Neural progenitor cell (in vitro differentiated cells): ENCODE measurements around the gene C10orf105.

Experiments used
- EZH2 ChIP-seq: fragments of 200-600 bp; sonication (generic); IDR thresholded peaks from 2 replicates; pipeline ENCODE4 v1.6.1; 2017; ENCODE audit warnings: antibody characterized with exemption, mild to moderate bottlenecking, moderate library complexity
- TF ChIP-seq, protein P1 (sequence below): fragments of 200-600 bp; sonication (generic); IDR thresholded peaks from 2 replicates; pipeline ENCODE4 v1.5.1; 2017; ENCODE audit warnings: antibody characterized with exemption, mild to moderate bottlenecking

DNA sequence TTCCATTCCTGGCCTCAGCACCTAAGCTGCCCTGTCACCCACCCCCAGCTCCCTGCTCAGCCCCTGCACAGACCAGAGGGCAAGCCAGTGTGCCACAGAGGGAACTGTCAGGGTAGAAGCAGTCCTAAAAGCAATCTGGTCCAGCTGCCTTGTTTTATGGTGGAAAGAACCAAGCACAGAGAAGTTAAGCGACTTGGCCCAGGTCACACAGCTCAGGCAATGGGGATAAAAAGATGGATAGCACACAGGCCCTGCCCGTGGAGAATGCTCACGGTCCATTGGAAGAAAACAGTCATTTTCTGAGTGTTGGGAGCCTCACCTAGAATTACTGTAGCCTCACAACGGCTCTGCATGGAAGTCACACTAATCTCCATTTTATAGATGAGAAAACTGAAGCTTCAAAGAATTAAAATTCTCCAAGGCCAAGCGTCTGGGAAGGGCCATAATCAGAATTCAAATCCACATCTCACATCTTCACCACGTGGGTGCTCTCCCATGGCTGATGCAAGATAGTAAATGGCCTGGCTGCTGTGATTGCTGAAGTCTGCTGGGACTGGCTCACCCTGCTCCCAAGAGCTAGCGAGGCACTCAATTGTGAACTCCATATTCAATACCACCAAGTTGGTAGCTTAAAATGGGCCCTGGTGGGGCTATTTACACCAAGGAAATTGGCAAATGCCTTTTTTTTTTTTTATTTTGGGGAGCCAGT, 26.8 kb downstream of the C10orf105 start:
- TF ChIP-seq, protein P1, sequence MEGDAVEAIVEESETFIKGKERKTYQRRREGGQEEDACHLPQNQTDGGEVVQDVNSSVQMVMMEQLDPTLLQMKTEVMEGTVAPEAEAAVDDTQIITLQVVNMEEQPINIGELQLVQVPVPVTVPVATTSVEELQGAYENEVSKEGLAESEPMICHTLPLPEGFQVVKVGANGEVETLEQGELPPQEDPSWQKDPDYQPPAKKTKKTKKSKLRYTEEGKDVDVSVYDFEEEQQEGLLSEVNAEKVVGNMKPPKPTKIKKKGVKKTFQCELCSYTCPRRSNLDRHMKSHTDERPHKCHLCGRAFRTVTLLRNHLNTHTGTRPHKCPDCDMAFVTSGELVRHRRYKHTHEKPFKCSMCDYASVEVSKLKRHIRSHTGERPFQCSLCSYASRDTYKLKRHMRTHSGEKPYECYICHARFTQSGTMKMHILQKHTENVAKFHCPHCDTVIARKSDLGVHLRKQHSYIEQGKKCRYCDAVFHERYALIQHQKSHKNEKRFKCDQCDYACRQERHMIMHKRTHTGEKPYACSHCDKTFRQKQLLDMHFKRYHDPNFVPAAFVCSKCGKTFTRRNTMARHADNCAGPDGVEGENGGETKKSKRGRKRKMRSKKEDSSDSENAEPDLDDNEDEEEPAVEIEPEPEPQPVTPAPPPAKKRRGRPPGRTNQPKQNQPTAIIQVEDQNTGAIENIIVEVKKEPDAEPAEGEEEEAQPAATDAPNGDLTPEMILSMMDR = no peak
- TF ChIP-seq EZH2 = no peak
